ENCODE data around the gene SNX5.

DNA sequence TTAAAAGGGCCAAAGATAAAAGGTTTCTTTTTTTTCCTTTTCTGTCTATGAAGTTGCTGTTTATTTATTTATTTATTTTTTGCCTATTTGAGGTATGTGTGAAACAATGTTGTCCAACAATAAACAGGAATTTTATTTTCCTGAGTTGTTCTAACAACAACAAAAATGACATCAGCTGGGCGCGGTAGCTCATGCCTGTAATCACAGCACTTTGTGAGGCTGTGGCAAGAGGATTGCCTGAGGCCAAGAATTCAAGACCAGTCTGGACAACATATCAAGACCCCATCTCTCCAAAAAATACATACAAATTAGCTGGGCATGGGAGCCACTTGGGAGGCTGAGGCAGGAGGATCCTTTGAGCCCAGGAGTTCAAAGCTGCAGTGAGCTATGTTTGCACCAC, 44.3 kb upstream of the SNX5 start:
- no peak for TF ChIP-seq CTCF (optimal IDR thresholded peaks at IDR 0.05 in 1 of 3, IDR thresholded peaks at IDR 0.05 in 1 of 3, conservative IDR thresholded peaks at IDR 0.05 in 1 of 3; ENCODE audit: extremely low read depth in 1 of 3, insufficient read depth in 2 of 3, low read length in 3 of 3)
- TF ChIP-seq EZH2 (IDR thresholded peaks at IDR 0.05; ENCODE audit: low read length): no peak

Data from keratinocyte (primary cell).